Skin of body (tissue), 2 donors: ENCODE measurements around the gene DHX16. TPM values are rescaled to one million over a fixed set of nuclear protein-coding genes. Genes with fewer than 3 reads are reported as not detected.
A peak's percentile ranks its signal among the peaks of the same experiment; 100 is the strongest.

ENCODE experiments used
- DNase-seq: peaks from one replicate; lab custom pipeline; 2025; lab: John Stamatoyannopoulos, UW
- total RNA-seq: library from RNA; depleted of rRNA; stranded (reverse); fragments of >200 nt; gene quantifications from one replicate; pipeline ENCODE4 v1.2.3, GENCODE V29; 2014

The DHX16 gene
- total RNA-seq, 1 donor from 2014 or later = 17.9 TPM

DNA sequence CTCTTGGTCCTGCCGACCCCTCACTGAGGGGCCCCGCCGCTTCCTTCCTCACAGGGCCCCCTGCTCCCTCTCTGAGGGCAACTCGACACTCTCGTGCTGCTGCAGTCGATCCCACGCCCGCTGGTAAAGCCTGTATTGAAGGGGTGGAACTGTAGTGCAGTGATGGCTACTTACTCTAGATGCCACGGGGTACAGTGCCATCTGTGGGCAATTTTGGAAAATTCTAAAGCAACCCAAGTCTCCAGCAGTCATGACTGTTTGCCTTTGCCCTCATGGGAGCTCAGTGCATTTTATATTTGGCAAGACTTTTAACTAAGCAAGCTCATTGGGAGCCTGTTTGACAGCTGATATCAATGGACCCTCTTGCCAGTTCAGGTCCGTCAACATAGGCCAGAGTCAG is 32.3 kb downstream of the DHX16 start:
- no peak for DNase-seq

DNA sequence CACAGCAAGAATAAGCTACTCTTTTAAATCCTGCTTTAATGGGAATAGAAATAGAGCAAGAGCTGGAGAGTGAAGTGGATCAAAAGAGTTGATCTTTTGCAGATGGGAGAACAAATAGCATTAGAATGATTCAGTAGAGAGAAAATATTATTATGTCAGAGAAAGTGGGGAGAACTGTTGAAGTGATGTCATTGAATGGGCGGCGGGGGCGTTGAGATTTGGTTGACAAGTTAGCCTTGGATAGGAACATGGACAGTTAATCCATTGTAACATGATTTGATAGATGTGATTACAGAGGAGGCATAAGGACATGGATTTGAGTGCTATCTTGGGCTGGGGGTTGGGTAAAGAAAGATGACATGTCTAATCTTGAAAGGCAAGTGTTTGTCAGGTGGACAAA is 37.0 kb downstream of the DHX16 start:
- DNase-seq = no peak

DNA sequence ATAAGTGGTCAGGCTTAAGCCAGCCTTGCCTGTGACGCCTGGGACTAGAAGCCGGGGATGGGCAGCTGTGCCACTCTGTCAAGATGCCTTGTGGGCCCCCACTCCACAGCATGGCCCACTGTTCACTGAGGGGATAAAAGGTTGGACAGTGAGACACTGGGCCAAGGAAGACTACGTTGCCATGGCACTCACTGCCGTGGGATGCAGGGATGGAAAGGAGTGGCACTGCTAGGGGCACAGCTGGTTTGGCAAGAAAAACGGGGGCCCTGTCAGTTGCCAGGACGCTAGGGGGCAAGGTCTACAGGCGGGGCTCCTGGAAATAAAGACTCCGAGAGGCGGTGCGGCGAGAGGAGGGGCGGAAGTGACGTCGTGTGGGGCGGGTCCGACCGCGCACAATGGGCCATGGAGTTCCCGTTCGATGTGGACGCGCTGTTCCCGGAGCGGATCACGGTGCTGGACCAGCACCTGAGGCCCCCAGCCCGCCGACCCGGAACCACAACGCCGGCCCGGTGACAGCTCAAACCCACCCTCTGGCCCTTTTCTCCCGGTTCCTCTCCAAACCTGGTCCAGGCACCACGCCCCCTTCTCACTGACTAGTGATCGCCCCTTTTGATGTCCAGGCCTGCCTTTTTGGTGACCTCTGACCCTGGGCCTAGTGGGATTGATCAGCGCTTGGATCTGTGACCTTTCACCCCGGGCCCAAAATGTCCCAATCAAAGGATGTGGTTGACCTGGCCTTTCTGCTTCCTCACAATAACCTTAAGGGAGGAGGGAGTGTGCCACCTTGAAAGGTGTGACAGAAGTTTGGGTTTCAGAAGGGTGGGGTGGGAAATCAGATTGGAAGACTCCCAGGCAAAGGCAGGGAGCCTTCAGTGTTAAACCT is 46.1 kb downstream of the DHX16 start, which contains the start of gene ATAT1:
Gene ATAT1 (plus strand): TSS at position 391 of the 883 bp plus-strand sequence.
- peak; percentile 63 for DNase-seq

DNA sequence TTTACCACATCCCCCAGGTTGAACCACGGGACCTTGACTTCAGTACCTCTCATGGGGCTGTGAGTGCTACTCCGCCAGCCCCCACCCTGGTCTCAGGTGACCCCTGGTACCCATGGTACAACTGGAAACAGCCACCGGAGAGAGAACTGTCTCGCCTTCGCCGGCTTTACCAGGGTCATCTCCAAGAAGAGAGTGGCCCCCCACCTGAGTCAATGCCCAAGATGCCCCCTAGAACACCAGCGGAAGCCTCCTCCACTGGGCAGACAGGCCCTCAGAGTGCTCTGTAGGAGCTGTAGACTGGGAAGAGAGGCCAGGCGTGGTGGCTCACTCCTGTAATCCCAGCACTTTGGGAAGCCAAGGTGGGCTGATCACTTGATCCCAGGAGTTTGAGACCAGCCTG is 47.3 kb downstream of the DHX16 start:
- DNase-seq = no peak

DNA sequence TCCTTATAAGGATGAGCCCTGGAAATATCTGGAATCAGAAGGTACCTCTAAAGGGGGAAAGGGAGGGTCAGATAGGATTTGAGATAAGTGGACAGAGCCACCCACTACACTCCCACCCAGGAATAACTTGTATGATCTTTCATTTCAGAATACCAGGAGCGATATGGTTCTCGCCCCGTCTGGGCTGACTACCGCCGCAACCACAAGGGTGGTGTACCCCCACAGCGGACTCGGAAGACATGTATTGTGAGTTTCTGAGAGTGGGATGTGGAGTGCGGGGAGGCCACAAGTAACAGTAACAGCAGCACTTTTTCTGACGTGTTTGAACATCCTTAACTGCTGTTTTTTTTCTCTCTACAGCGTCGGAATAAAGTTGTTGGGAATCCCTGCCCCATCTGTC is 53.2 kb downstream of the DHX16 start:
- no peak for DNase-seq

DNA sequence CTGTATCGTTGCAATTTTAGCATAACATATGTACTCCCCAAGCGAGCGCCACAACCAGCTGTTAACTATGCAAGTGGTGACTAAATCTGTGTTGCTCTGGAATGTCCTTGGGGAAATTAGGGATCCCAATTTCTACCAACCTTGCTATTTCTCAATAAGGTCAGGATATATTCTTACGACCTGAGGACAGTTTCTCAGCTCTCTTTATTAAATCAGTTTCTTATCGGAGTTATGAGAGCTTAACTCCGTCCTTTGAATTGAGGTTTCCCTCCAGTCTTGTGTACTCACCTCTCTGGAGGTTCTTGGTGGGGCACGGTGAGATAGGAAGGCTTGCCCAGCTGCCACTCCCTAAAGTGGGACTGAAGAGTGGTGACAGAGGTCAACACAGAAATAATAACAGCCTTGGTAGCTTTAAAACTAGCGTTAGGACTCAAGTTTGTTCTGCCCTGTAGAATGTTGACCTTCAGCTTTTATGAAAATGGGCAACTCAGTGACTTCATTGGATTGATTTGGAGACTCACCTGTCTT is 54.5 kb downstream of the DHX16 start:
- no peak for DNase-seq

DNA sequence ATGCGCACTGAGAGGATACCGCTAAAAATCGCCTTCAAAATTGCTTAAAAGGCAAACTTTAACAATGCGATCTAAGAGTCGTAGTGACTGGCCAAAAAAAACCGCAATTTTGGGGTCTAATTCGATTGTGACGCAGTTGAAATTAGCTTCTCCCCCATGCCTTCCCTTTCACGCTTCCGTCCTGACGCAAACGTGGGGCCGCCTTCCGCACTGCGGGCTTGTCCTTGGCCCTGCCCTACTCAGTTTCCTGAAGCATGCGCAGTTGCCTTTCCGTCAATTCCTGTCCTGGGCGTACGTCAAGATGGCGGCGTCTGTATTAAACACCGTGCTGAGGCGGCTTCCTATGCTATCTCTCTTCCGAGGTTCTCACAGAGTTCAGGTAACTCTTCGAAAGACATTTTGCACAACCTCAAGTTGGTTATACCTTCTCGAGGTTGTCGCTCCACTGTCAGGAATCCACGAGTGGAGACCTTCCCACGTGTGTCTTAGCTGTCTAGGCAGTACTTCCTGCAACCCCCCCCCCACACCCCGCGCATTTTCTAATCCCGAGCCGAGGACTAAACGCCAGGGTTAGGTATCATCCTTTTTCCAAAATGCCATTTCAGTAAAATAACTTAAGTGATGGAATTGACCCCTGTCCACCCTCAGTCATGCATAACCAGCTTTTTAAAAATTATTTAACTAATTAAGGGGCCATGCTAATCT is 55.1 kb downstream of the DHX16 start, which contains the start of gene MRPS18B:
Gene MRPS18B (plus strand): TSS at position 276 of the 705 bp plus-strand sequence. CDS start 26 bp downstream, at position 302.
- DNase-seq = peak; percentile 100

DNA sequence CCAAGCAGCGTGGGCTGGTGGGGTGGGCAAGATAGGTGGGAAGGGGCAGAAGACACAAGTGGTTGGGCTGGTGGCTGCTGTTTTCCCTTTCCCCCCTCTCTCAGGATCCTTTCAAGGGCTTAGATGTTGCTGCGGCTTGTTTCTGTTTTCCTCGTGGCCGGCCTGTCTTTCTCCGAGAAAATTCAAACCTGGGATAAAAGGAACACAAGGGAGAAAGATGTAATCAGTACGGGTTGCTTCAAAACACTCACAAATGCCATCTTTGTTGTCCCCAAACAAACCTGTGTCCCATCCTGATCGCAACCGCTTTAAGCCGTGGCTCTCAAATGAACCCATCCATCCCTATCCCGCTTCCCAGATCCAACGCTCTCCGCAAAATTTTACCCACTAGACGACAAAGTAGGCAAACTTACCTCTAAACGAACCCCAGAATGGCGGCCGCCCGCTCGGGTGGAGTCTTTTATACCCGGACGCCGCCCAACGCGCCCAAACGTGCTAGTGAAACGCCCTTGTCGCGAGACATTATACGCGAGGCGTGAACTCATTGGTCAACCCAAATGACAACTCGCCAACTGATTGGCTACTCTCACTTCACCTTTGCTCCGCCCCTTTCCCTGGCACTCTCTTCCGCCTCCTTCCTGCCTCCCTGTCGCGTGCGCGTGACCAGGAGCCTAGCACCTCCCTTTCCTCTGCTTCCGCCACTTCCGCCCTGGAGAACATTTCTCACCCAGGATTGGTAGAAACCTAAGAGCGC is 55.8 kb downstream of the DHX16 start, which contains the start of gene PPP1R10:
Gene PPP1R10 (minus strand): TSS at position 433 of the 754 bp plus-strand sequence. CDS start 7,299 bp downstream, outside the sequence.
- DNase-seq = peak; percentile 100

DNA sequence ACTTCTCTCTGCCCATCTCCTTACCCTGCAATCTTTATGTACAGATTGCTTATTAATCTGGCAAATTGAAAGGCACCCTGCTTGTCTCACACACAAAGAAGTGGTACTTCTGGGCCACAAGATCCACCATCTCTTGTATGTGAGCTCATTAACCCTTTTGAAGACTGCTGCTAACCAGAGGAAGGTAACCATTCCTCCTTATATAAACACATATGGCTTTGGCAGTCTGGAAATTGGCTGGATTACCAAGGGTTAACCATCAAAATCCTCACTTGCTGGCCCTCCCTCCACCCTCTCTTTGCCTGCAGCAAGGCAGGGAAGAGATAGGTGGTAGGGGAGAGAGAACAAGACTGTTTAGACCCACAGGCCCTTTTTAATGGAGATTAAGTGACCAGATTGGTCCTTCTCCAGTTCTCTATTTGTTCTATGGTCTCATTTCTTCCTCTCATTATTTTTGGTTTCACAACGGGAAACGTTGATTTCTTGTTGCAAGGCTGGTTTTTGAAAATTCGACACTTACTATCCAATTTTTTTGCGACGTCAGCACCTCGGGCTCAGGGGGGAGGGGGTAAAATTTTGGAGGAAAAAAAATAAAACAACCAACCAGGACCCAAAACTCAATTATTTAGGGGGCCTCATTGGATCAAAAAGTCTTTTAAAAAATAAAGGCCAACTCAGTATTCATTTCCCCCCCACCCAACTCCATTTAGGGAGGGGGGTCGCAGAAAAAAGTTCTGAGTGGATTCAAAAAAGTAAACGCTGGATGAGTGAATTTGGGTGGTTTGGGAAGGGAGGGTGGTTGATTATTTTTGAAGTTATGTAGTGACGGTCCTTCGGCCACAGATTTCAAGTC is 56.6 kb downstream of the DHX16 start:
- peak; percentile 70 for DNase-seq

DNA sequence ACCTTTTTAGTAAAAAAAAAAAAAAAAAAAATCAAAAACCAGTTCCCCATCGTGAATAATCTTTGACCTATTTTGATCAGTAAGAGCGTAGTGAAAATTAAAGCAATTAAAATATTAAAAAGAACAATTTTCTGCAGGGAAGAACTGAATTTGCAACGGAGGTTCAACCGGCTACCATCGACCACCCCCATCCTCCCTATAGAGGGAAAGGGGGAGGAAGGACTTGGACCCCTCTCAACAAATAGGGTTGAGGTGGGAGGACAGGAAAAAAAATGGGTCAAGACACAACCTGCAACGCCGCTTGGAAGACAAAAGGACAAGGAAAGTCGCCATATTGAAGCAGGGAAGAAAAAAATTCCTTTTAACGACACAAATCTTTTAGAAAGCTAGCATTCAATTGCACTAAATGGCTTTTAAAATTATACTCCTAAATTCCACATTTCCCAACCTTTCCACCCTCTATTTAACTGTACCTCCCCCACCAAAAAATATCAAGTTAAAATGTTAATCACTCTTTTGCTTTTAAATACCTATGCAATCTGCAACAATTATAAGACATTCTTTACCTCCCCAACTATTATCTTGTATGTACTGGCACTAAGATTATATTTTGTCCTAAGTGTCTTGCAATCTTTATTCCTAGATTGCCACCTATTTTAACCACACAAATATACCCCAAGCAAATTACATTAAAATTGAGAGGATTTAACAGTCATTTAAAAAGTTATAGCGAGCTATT is 57.4 kb downstream of the DHX16 start:
- peak; percentile 90 for DNase-seq

DNA sequence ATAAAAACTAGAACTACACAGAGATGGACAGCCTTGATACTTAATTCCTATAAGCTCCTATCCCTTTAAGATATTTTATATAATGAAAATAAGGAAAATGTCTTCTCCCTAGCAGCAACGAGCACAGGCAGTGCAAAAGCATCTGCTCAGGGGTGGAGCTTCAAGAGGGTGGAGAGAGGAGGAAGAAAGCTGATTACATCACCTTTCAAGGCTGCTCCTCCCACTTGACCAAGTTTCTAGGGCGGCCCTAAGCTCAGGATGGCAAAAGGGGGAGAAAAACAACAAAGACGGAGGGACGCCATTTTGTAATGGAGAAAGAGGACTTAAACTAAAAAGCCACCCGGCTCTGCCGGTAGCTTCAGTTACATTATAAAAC is 58.0 kb downstream of the DHX16 start:
- DNase-seq = peak; percentile 99

DNA sequence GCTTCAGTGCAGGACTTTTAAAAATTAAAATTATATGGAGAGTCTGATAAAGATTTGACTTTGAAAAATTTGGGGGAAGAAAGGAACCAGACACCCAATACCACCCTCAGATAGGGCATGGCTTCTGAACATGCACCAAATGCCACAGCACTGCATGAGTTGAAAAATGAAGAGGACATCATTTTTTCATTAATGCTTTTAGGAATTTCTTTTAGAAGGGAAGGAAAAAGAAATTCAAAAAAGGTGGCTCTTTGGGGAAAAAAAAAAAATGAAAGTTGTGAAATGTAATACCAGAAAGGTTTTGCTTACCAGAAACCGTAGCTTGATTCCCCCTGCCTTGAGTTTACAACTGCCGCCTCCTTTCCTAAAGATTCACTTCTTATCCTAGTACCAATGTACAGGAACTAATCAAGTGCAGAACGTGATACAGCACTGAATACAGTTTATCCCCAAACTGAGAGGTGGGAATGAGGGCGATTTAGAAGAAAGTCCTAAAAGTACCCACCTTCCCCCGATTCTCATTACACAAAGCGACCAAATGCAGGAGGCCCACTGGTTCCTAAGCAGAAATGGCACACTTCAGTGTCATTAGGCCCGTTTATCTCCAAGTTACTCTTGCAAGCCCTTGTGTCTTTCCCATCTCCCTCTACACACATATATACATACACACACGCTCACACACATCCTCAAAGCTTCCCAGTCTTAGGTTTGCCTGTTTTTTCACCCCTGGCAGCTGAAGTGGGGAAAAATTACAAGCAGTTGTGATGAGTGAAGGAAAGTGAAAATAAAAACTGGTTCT is 58.6 kb downstream of the DHX16 start:
- DNase-seq = no peak

DNA sequence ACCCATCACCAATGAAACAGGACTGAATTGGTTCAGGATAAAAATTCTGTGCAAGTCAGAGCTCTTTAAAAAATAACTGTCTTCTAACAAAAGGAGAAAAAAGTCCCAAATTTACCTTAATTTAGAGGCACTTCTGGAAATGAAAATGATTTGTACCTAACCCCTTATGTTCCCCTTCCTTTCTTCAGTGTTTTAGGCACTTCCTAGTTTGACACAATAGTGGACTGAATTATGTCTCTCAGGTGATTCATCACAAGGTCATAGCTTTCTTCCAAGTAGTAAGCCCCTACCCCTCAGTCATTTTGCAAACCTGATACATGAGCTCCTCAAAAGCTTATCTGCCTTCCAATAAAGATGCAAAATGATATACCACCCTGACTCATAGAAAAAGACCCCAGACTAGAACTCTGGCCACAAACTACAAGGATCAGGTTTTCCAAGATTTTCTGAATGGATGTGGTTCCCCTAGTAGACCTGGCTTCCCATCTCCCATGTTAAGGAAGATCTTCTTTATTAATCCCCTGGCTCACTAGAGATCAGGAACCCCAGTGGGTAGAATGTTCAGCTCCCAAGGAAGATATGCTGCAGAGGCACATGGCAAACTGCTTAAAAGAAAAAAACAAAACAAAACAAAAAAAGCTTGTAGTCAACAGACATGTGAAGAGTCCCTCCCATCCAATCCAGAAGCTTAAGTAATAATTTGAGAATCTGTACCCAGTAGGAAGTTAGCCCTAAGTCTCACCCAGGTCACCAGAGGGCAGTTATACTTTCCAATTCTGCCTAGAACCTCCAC is 59.4 kb downstream of the DHX16 start:
- DNase-seq = no peak

DNA sequence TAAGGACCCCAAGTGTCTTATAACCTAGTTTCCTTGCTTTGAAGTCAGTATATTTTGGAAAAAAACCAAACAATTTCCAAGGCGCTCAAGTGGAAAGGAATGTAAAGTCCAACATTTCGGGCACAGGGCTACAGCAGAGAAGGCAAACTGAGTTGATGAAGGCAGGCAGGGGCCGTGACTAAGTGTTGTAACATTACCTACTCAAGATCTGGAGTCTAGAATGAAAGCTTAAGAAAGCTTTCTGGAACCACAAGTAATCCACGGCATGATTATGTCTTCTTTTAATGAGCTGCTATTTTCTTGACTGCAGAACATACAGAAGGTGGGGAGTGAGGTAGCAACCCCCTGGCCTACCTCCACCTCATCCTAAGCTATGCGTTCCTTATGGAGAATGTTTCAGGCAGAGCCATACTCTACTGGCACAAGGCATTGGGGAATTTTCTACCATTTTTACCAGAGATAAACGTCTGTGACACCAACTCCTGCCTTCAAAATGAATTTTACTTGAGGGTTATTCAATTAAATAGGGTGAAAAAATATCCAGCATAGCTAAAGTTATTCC is 60.0 kb downstream of the DHX16 start:
- no peak for DNase-seq

DNA sequence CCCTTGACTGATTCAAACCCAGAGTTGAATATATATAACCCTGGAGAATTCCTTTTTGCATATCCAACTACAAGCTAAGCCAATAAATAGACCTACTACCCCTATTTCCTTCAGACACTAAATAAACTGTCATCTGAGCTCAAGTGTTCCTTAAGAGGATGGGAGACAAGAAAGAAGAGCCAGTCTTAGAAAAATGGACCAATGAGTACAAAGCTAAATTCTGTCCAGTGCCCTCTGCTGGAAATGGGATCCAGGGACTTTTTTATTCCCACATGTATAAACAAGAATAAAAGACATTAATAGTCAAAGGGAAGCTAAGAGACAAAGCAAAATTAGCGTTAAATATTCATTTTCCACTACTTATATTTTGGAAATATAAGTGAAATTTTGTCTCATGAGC is 60.6 kb downstream of the DHX16 start:
- no peak for DNase-seq

DNA sequence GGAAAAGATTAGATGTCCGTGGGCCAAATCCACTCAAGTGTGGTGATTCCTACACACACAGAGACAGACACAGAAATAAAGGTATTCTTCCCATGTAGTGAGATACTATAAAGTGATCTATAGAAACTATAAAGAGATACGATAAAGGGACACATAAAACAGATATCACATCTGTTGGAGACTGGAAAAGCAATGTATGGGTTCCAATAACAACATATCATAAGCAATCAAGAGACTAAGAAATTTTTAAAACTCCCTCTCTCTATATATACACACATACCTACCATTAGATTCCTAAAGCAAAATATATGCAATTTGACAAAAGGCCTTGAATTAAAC is 61.0 kb downstream of the DHX16 start:
- DNase-seq = no peak

DNA sequence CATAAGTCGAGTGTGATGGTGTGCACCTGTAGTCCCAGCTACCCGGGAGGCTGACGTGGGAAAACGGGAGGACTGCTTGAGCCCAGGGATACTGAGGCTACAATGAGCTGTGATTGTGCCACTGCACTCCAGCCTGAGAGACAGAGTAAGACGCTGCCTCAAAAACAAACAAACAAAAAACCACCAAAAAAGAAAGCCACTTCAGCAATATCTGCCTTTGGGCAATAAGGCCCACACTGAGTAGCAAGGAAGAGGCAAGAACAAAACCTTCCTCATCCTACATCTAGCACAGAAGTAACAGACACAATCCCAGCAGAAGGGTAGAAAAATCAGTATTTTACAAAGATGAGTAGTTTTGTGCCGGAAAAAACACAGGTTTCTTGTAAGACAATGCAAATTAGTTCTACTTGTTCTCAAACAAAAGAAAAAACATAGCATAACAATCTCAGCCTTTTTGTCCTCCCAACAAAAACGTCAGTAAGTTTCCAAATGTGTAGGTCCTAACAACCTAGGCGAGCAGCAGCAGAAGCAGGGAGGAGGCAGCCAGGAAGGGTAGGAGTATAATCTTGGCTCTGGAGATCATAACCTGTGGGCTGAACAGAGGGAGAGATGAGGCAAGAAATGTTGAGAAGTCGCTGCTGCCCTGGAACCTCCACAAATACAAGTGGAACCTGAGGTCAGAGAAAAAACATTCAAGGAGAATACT is 61.5 kb downstream of the DHX16 start:
- no peak for DNase-seq
